Esophagus (tissue), 2 donors: Measurements from ENCODE around the gene CIC. TPM values are rescaled to one million over a fixed set of nuclear protein-coding genes. Genes with fewer than 3 reads are reported as not detected.

ENCODE experiments used
- H3K27ac ChIP-seq, 2 donors: one replicate each; pipeline ENCODE4 v1.5.1; 2013; ENCODE audit warnings: low read depth in 2 of 2, mild to moderate bottlenecking in 2 of 2, inconsistent platforms in 1 of 2, low read length in 1 of 2, moderate library complexity in 1 of 2
- H3K27me3 ChIP-seq, 2 donors: one replicate each; pipeline ENCODE4 v1.6.1; 2013; ENCODE audit warnings: low read length in 2 of 2, control low read depth in 1 of 2, mild to moderate bottlenecking in 1 of 2; ENCODE audit not compliant: insufficient read depth in 2 of 2, control insufficient read depth in 1 of 2
- H3K36me3 ChIP-seq, 2 donors: one replicate each; pipeline ENCODE4 v1.6.1; 2013; ENCODE audit warnings: low read length in 1 of 2; ENCODE audit not compliant: control insufficient read depth in 2 of 2, insufficient read depth in 2 of 2
- H3K4me1 ChIP-seq, 2 donors: one replicate each; pipeline ENCODE4 v1.6.1; 2013; ENCODE audit warnings: low read length in 1 of 2; ENCODE audit not compliant: control insufficient read depth in 2 of 2, insufficient read depth in 2 of 2
- H3K4me3 ChIP-seq, 2 donors: one replicate each; pipeline ENCODE4 v1.5.1; 2013; ENCODE audit warnings: low read length in 2 of 2, mild to moderate bottlenecking in 2 of 2, low read depth in 1 of 2, moderate library complexity in 1 of 2
- H3K9me3 ChIP-seq, 2 donors: one replicate each; pipeline ENCODE4 v1.6.1; 2013; ENCODE audit warnings: mild to moderate bottlenecking in 2 of 2, low read depth in 1 of 2, low read length in 1 of 2, moderate library complexity in 1 of 2; ENCODE audit not compliant: control insufficient read depth in 2 of 2, insufficient read depth in 1 of 2
- WGBS, 2 donors: extraction: QIAGEN DNeasy Blood & Tissue Kit; methylation state at CpG; one replicate each; pipeline ENCODE4 v1.1.7; 2013; 5-methylcytosine and 5-hydroxymethylcytosine counted together
- polyA plus RNA-seq, 2 donors: library from polyadenylated mRNA; stranded (reverse); fragments of 200-250 nt; gene quantifications; one replicate each; pipeline ENCODE4 v1.2.3, GENCODE V29; 2013
- donor health status: healthy with polysubstance abuse.
- donor health status: Bipolar disorder and iron deficiency.

The CIC gene
- polyA plus RNA-seq, 2 donors: 20.6 to 35.2 TPM

- peaks cover 8 to 27% of the 10 kb centered on the region in 2 donors for H3K4me1 ChIP-seq
- WGBS, 2 donors: 22 to 31% methylated on average over 10 of the region's 10 CpGs
- peak overlapping the region; percentile 57 to 59 for H3K4me3 ChIP-seq
- H3K27me3 ChIP-seq: no peaks in the 10 kb centered on the region
- peak overlapping the region; percentile 94 to 99 for H3K27ac ChIP-seq
- peaks cover 0 to 29% of the 10 kb centered on the region in 2 donors for H3K36me3 ChIP-seq
- H3K9me3 ChIP-seq: no peaks in the 10 kb centered on the region
Measured at GRCh38 chr19:42269478-42270345, 660 bp downstream of the CIC start.

DNA sequence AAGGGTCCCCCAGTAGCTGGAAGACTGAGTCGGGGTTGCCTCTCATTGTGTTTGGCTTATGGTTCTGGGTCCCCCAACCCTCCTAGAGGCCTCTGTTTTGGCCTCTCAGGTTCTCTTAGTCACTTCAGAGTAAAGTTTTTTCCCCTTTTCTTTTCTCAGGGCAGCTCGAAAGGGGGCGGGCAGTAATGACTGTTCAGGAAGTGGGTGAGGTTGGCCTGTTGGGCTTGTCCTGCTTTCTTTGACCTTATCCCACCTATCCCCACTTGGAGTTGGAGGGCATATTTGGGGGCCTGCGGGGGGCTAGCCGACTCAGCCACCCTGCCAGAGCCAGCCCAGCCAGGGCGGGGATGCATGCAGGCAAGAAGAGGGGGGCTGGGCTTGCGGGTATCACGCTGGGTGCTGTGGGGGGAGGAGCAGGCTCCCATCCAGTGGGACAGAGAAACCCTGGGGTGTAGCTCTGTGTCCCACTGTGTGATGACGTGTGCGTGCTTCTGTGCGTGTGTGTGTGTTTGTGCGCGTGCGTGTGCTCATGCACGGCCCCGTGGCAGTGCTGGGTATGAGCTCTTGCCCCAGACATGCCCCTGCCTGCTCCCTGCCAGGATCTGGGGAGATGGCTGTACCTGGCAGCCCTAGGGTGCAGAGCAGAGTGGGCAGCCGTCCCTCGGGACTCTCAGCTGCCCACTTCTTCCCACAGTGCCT is 1.4 kb downstream of the CIC start:
- no peaks in the 10 kb centered on the region for H3K9me3 ChIP-seq
- peaks cover 0 to 34% of the 10 kb centered on the region in 2 donors for H3K36me3 ChIP-seq
- WGBS, 2 donors: 11 to 15% methylated on average over 17 to 18 of the region's 18 CpGs
- peaks cover 8 to 32% of the 10 kb centered on the region in 2 donors for H3K4me1 ChIP-seq
- H3K27ac ChIP-seq: peak overlapping the region; percentile 94 to 99
- no peaks in the 10 kb centered on the region for H3K27me3 ChIP-seq
- peak overlapping the region; percentile 57 to 59 for H3K4me3 ChIP-seq

GRCh38 chr19:42271045-42271419 is 2.0 kb downstream of the CIC start:
- Histone ChIP-seq H3K4me1 (peaks cover 8 to 32% of the 10 kb centered on the region in 2 donors), H3K27me3 (no peaks in the 10 kb centered on the region), H3K36me3 (peaks cover 0 to 34% of the 10 kb centered on the region in 2 donors), H3K9me3 (no peaks in the 10 kb centered on the region), H3K27ac (peak overlapping the region; percentile 94 to 99), H3K4me3 (peak overlapping the region in 1 of 2 donors; percentile 59)
- WGBS, 2 donors: 44% methylated on average over 3 of the region's 3 CpGs

DNA sequence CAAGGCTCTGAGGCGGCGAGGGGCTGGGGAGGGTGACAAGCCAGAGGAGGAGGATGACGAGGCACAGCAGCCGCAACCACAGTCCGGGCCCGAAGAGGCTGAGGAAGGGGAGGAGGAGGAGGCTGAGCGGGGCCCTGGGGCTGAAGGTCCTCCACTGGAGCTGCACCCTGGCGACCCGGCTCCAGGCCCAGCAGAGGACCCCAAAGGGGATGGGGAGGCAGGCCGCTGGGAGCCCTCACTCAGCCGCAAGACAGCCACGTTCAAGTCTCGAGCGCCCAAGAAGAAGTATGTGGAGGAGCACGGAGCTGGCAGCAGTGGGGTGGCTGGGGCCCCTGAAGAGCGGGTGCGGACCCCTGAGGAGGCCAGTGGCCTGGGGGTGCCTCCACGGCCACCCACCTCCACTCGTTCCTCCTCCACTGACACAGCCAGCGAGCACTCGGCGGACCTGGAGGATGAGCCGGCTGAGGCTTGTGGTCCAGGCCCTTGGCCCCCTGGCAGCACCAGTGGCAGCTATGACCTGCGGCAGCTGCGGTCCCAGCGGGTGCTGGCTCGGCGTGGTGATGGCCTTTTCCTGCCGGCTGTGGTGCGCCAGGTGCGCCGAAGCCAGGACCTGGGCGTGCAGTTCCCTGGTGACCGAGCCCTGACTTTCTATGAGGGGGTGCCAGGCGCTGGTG is 2.9 kb downstream of the CIC start:
- no peaks in the 10 kb centered on the region for H3K9me3 ChIP-seq
- 89 to 92% methylated on average over 33 to 35 of the region's 35 CpGs for WGBS, 2 donors
- H3K27me3 ChIP-seq: no peaks in the 10 kb centered on the region
- H3K4me1 ChIP-seq: peaks cover 8 to 36% of the 10 kb centered on the region in 2 donors
- peak overlapping the region in 1 of 2 donors; percentile 99 for H3K27ac ChIP-seq
- no peak overlapping the region for H3K4me3 ChIP-seq
- H3K36me3 ChIP-seq: peaks cover 0 to 37% of the 10 kb centered on the region in 2 donors

GRCh38 chr19:42272535-42272897 is 3.5 kb downstream of the CIC start:
- Histone ChIP-seq H3K4me1 (peaks cover 8 to 38% of the 10 kb centered on the region in 2 donors), H3K36me3 (peaks cover 0 to 37% of the 10 kb centered on the region in 2 donors)
- 84 to 88% methylated on average over 9 of the region's 9 CpGs for WGBS, 2 donors

GRCh38 chr19:42272989-42273406 is 3.9 kb downstream of the CIC start:
- Histone ChIP-seq H3K9me3 (no peaks in the 10 kb centered on the region), H3K27me3 (no peaks in the 10 kb centered on the region), H3K36me3 (peaks cover 0 to 37% of the 10 kb centered on the region in 2 donors), H3K4me1 (peaks cover 6 to 42% of the 10 kb centered on the region in 2 donors), H3K27ac (no peak overlapping the region), H3K4me3 (no peak overlapping the region)
- 96 to 97% methylated on average over 18 to 23 of the region's 23 CpGs for WGBS, 2 donors

More at GRCh38 chr19:42272535-42272897, 3.5 kb downstream of the CIC start:
- no peak overlapping the region for H3K27ac ChIP-seq
- H3K9me3 ChIP-seq: no peaks in the 10 kb centered on the region
- no peak overlapping the region for H3K4me3 ChIP-seq
- no peaks in the 10 kb centered on the region for H3K27me3 ChIP-seq

DNA sequence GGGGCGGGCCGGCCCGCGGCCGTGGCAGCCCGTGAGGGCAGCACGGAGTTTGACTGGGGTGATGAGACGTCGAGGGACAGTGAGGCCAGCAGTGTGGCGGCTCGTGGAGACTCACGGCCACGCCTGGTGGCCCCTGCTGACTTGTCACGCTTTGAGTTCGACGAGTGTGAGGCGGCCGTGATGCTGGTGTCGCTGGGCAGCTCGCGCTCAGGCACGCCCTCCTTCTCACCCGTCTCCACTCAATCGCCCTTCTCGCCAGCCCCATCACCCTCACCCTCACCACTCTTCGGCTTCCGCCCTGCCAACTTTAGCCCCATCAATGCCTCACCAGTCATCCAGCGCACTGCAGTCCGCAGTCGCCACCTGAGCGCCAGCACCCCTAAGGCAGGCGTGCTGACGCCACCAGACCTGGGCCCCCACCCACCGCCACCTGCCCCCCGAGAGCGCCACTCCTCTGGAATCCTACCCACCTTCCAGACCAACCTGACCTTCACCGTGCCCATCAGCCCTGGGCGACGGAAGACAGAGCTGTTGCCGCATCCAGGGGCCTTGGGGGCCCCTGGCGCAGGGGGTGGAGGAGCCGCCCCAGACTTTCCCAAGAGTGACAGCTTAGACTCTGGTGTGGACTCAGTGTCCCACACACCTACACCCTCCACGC is 4.5 kb downstream of the CIC start:
- peaks cover 6 to 46% of the 10 kb centered on the region in 2 donors for H3K4me1 ChIP-seq
- WGBS, 2 donors: 92 to 93% methylated on average over 43 of the region's 43 CpGs
- no peaks in the 10 kb centered on the region for H3K9me3 ChIP-seq
- peaks cover 0 to 37% of the 10 kb centered on the region in 2 donors for H3K36me3 ChIP-seq
- no peak overlapping the region for H3K27ac ChIP-seq
- no peak overlapping the region for H3K4me3 ChIP-seq
- no peaks in the 10 kb centered on the region for H3K27me3 ChIP-seq

DNA sequence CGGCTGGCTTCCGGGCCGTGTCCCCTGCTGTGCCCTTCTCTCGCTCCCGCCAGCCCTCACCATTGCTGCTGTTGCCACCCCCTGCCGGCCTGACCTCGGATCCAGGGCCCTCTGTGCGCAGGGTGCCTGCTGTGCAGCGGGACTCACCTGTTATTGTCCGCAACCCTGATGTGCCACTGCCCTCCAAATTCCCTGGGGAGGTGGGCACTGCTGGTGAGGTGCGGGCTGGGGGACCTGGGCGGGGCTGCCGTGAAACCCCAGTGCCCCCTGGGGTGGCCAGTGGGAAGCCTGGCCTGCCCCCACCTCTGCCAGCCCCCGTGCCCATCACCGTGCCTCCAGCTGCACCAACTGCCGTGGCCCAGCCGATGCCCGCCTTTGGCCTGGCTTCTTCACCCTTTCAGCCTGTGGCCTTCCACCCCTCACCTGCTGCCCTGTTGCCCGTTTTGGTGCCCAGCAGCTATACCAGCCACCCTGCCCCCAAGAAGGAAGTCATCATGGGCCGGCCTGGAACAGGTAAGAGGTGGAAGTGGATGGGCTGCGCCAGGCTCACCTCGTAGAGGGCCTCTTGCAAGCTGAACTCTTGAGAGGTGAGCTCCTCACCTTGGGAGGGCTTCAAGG is 5.1 kb downstream of the CIC start:
- peaks cover 6 to 51% of the 10 kb centered on the region in 2 donors for H3K4me1 ChIP-seq
- H3K4me3 ChIP-seq: no peak overlapping the region
- no peaks in the 10 kb centered on the region for H3K9me3 ChIP-seq
- no peaks in the 10 kb centered on the region for H3K27me3 ChIP-seq
- no peak overlapping the region for H3K27ac ChIP-seq
- WGBS, 2 donors: 90 to 93% methylated on average over 18 to 22 of the region's 22 CpGs
- H3K36me3 ChIP-seq: peaks cover 0 to 37% of the 10 kb centered on the region in 2 donors
